Cardiac fibroblast (primary cell): Measurements from ENCODE around the gene ARHGAP9.

Source experiments
- DNase-seq, 2 donors: peaks; one replicate each; pipeline versions ENCODE4 v3.0.0 to v3.0.0-alpha.2; 2010; ENCODE audit warnings: low read depth in 2 of 2
- H3K4me3 ChIP-seq, 2 donors: replicated peaks in 1 of 2; 1 replicate in 1 of 2; 2 replicates in 1 of 2; pipeline ENCODE4 v1.5.1; 2011; ENCODE audit warnings: low read depth in 2 of 2, low read length in 2 of 2, mild to moderate bottlenecking in 2 of 2, moderate library complexity in 1 of 2
- TF ChIP-seq, protein P1 (sequence below): IDR thresholded peaks from one replicate; pipeline ENCODE4 v1.5.1; 2011; ENCODE audit warnings: low read depth, mild to moderate bottlenecking, low read length, inconsistent platforms

The ARHGAP9 gene

DNA sequence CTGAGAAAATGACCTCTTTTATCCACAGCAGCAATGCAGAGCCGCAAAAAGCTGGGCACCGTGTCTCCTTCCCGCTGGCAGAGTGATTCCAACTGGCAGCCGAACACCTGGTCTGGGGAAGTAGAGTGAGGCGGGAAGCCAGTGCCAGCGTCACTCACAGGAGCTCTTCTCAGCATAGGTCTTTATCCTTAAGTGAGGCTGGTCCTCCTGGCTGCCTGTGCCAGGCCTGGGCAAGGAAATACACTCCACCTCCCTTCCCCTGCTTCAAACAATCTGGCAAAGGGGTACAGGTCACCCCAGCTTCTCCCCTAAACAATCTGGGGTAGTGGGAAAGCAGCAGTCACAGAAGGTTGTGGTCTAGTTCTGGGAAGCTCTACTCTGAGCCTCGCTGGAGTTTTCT lies 4.8 kb downstream of the ARHGAP9 start:
- H3K4me3 ChIP-seq, result no peak overlapping the region

GRCh38 chr12:57474430-57474829 lies 5.2 kb downstream of the ARHGAP9 start:
- TF ChIP-seq, protein P1, sequence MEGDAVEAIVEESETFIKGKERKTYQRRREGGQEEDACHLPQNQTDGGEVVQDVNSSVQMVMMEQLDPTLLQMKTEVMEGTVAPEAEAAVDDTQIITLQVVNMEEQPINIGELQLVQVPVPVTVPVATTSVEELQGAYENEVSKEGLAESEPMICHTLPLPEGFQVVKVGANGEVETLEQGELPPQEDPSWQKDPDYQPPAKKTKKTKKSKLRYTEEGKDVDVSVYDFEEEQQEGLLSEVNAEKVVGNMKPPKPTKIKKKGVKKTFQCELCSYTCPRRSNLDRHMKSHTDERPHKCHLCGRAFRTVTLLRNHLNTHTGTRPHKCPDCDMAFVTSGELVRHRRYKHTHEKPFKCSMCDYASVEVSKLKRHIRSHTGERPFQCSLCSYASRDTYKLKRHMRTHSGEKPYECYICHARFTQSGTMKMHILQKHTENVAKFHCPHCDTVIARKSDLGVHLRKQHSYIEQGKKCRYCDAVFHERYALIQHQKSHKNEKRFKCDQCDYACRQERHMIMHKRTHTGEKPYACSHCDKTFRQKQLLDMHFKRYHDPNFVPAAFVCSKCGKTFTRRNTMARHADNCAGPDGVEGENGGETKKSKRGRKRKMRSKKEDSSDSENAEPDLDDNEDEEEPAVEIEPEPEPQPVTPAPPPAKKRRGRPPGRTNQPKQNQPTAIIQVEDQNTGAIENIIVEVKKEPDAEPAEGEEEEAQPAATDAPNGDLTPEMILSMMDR, result no peak
- no peak for DNase-seq
- H3K4me3 ChIP-seq, result no peak overlapping the region

More for the DNA sequence above, 4.8 kb downstream of the ARHGAP9 start:
- TF ChIP-seq, protein P1, result no peak
- DNase-seq, result no peak

GRCh38 chr12:57473886-57474285 lies 5.8 kb downstream of the ARHGAP9 start:
- no peak overlapping the region for H3K4me3 ChIP-seq
- no peak for DNase-seq

DNA sequence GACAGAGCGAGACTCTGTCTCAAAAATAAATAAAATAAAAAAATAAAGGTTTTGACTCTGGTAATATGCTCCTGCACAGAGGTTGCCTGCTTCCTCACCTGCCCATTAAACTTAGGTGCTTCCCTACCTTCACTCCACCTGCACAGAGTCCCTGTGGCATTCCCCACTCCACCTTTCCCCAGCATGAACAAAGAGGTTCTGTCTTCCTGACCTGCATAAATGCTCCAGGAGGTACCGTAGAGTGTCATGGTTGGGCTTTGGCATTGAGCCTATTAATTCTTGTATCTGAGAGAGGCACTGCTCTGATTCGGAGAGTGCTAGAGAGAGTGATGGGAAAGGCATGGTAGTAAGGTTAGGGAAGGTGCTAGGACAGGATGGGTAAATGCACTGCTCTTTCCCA lies 6.3 kb downstream of the ARHGAP9 start:
- TF ChIP-seq, protein P1, result no peak
- no peak for DNase-seq
- H3K4me3 ChIP-seq, result no peak overlapping the region

More at GRCh38 chr12:57473886-57474285, 5.8 kb downstream of the ARHGAP9 start:
- TF ChIP-seq, protein P1, result no peak

DNA sequence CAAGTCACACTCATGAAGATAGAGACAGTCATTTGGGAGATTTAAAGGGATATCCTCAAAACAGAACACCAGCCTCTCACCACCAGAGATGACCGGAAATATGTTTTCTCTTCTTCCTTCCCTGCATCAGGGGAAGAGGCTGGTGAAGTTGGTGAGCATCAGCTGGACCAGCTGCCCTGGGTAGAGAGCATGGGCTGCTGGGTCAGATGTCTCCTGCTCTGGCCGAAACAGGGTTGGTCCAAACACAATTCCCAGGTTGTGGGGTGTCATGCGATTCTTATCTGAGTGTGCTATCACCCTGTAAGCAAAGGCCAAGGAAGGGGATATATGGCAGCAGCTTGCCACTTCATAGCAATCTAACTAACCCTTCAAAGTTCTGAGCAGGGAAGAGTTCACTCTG lies 7.3 kb downstream of the ARHGAP9 start:
- DNase-seq, result no peak
- no peak overlapping the region for H3K4me3 ChIP-seq
- TF ChIP-seq, protein P1, result no peak

- no peak overlapping the region for H3K4me3 ChIP-seq
- DNase-seq, result no peak
- TF ChIP-seq, protein P1, result no peak
These were observed 8.0 kb downstream of the ARHGAP9 start for GRCh38 chr12:57471661-57472060.

DNA sequence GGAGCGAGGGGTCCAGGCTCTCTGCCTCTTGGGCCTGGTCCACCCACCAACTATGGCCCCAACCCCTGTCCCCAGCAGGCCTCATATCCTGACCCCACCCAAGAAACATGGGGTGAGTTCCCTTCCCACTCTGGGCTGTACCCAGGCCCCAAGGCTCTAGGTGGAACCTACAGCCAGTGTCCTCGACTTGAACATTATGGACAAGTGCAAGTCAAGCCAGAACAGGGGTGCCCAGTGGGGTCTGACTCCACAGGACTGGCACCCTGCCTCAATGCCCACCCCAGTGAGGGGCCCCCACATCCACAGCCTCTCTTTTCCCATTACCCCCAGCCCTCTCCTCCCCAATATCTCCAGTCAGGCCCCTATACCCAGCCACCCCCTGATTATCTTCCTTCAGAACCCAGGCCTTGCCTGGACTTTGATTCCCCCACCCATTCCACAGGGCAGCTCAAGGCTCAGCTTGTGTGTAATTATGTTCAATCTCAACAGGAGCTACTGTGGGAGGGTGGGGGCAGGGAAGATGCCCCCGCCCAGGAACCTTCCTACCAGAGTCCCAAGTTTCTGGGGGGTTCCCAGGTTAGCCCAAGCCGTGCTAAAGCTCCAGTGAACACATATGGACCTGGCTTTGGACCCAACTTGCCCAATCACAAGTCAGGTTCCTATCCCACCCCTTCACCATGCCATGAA lies 8.6 kb downstream of the ARHGAP9 start:
- TF ChIP-seq, protein P1, result no peak
- DNase-seq, result no peak
- no peak overlapping the region for H3K4me3 ChIP-seq
